ENCODE measurements around the gene ENO3. TPM values are rescaled to one million over a fixed set of nuclear protein-coding genes. Genes with fewer than 3 reads are reported as not detected.
A peak's percentile ranks its signal among the peaks of the same experiment; 100 is the strongest.

Gene ENO3
- total RNA-seq, 1 donor from 2014 or later, result 7.3 TPM

DNA sequence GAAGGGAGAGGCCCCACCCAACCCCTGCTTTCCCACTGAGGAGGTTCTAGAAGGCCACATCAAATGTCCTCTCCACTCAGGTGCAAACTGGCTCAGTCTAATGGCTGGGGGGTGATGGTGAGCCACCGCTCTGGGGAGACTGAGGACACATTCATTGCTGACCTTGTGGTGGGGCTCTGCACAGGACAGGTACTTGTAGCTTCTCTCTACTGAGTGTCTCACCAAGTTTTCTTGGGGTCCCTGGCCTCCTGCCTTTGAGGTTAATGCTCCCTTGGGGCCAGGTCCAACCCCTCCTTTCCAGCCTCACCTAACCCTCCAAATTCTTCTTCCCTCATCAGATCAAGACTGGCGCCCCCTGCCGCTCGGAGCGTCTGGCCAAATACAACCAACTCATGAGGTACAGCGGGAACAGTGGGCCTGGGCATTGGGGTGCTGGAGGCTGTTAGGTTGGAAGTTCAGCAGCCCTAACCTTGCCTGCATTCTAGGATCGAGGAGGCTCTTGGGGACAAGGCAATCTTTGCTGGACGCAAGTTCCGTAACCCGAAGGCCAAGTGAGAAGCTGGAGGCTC is 5.7 kb downstream of the ENO3 start:
- no peak overlapping the region for H3K4me3 Mint-ChIP-seq (ENCODE audit: unreplicated experiment)
- H3K36me3 Mint-ChIP-seq (ENCODE audit: low read depth, unreplicated experiment), result peaks cover 18% of the 10 kb centered on the region
- TF ChIP-seq, protein P1, sequence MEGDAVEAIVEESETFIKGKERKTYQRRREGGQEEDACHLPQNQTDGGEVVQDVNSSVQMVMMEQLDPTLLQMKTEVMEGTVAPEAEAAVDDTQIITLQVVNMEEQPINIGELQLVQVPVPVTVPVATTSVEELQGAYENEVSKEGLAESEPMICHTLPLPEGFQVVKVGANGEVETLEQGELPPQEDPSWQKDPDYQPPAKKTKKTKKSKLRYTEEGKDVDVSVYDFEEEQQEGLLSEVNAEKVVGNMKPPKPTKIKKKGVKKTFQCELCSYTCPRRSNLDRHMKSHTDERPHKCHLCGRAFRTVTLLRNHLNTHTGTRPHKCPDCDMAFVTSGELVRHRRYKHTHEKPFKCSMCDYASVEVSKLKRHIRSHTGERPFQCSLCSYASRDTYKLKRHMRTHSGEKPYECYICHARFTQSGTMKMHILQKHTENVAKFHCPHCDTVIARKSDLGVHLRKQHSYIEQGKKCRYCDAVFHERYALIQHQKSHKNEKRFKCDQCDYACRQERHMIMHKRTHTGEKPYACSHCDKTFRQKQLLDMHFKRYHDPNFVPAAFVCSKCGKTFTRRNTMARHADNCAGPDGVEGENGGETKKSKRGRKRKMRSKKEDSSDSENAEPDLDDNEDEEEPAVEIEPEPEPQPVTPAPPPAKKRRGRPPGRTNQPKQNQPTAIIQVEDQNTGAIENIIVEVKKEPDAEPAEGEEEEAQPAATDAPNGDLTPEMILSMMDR (IDR thresholded peaks at IDR 0.05; ENCODE audit: unreplicated experiment), result peak; percentile 22
- peak; percentile 40 for DNase-seq (ENCODE audit: low spot score)
- peaks cover 19% of the 10 kb centered on the region for H3K4me1 Mint-ChIP-seq (ENCODE audit: unreplicated experiment)
- H3K9me3 Mint-ChIP-seq (ENCODE audit: unreplicated experiment), result no peaks in the 10 kb centered on the region
- no peak overlapping the region for H3K27ac Mint-ChIP-seq (ENCODE audit: unreplicated experiment)
- H3K27me3 Mint-ChIP-seq (ENCODE audit: unreplicated experiment), result peaks cover 14% of the 10 kb centered on the region

DNA sequence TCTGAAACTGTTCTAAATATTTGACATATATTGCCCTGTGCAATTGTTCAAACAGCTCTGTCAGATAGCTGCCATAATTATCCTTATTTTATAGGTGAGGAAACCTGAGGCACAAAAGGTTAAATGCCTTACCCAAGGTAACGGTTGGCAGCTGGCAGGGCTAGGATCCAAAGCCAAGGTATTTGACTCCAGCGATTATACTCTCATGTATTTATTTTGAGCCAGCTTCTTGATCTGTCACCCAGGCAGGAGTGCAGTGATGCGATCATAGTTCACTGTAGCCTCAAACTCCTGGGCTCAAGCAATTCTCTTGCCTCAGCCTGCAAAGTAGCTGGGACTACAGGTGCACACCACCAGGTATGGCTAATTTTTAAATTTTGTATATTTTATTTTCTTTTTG is 7.2 kb downstream of the ENO3 start:
- Mint-ChIP-seq H3K27me3 (ENCODE audit: unreplicated experiment) (peaks cover 12% of the 10 kb centered on the region), H3K36me3 (ENCODE audit: low read depth, unreplicated experiment) (peaks cover 18% of the 10 kb centered on the region), H3K4me1 (ENCODE audit: unreplicated experiment) (peaks cover 16% of the 10 kb centered on the region), H3K27ac (ENCODE audit: unreplicated experiment) (no peak overlapping the region), H3K4me3 (ENCODE audit: unreplicated experiment) (no peak overlapping the region), H3K9me3 (ENCODE audit: unreplicated experiment) (no peaks in the 10 kb centered on the region)
- TF ChIP-seq, protein P1 (IDR thresholded peaks at IDR 0.05; ENCODE audit: unreplicated experiment), result no peak
- DNase-seq (ENCODE audit: low spot score), result no peak

DNA sequence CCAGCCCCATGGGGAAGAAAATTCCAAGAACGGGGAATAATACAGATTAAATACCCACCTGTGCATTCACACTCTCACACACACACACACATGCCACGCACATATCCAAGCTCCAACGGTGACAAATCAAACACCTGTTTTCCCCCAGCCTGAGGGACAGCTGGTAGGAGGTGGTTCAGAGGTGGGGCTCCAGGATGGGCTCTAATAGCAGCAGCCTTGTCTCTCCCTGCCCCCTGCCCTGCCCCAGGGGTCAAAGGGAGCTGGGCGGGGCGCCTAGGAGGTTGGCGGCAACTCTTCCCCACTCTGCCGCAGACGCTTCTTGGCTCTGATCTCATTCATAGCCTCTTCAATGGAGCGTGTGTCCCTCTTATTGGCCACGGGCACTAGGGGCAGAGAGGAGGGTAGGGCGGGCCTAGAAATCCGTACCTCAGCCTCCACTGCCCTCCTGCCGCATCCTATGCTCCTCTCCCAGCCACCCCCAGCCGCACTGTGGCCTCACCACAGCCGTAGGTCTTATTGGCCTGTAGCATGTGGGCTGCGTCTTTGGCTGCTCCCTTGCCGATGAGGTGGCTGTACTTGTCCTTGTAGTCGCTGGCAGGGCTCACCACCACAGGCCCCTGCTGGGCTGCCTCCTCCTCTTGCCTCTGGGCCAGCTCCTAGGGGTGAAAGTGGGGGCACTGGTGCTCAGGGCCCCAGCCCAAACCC is 8.5 kb downstream of the ENO3 start:
- TF ChIP-seq, protein P1 (IDR thresholded peaks at IDR 0.05; ENCODE audit: unreplicated experiment), result no peak
- H3K4me1 Mint-ChIP-seq (ENCODE audit: unreplicated experiment), result peaks cover 6% of the 10 kb centered on the region
- H3K27ac Mint-ChIP-seq (ENCODE audit: unreplicated experiment), result no peak overlapping the region
- peaks cover 7% of the 10 kb centered on the region for H3K27me3 Mint-ChIP-seq (ENCODE audit: unreplicated experiment)
- H3K36me3 Mint-ChIP-seq (ENCODE audit: low read depth, unreplicated experiment), result peaks cover 15% of the 10 kb centered on the region
- no peaks in the 10 kb centered on the region for H3K9me3 Mint-ChIP-seq (ENCODE audit: unreplicated experiment)
- H3K4me3 Mint-ChIP-seq (ENCODE audit: unreplicated experiment), result peak overlapping the region; percentile 65
- no peak for DNase-seq (ENCODE audit: low spot score)

DNA sequence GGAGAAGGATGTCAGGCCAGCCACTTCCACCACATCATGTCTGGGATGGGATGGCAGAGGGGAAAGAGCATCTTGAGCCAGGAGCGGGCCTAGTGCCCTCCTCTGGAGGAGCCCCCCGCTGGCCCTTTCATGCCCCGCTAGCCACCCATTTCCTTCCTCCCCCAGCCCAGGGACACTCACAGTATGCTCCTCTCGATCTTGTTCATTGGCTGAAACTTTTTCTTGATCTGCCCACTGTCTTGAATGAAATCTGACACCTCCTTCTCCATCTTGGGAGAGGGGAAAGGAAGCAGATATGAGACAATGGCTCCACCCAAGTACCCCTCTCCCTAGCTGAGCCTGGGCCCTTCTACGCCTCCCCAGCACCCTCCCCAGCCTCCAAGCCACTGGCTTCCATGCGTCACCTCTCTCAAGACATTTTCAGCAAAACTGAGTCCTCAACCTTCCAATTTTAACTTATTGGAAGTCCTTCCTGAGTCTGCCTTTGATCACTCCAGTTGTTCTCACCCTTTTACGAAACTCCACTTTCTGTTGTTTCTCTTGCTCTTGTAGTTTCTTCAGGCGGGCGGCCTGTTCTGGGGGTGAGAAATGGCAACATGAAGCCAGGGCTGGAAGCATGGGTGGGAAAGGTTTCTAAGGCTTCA is 9.5 kb downstream of the ENO3 start:
- H3K9me3 Mint-ChIP-seq (ENCODE audit: unreplicated experiment), result no peaks in the 10 kb centered on the region
- peaks cover 20% of the 10 kb centered on the region for H3K36me3 Mint-ChIP-seq (ENCODE audit: low read depth, unreplicated experiment)
- peak overlapping the region; percentile 10 for H3K4me3 Mint-ChIP-seq (ENCODE audit: unreplicated experiment)
- peak overlapping the region; percentile 28 for H3K27ac Mint-ChIP-seq (ENCODE audit: unreplicated experiment)
- TF ChIP-seq, protein P1 (IDR thresholded peaks at IDR 0.05; ENCODE audit: unreplicated experiment), result no peak
- DNase-seq (ENCODE audit: low spot score), result no peak
- peaks cover 6% of the 10 kb centered on the region for H3K4me1 Mint-ChIP-seq (ENCODE audit: unreplicated experiment)
- peaks cover 4% of the 10 kb centered on the region for H3K27me3 Mint-ChIP-seq (ENCODE audit: unreplicated experiment)
